SK-N-MC (cell line): Measurements from ENCODE around the gene RANBP3.
"Not testable (repeated sequence)": the region's sequence is repeated elsewhere in the genome, so short reads cannot be mapped to it uniquely, and the experiment has no call there.

Experiments used
- DNase-seq: peaks from one replicate; pipeline ENCODE4 v3.0.0-alpha.2; 2011; ENCODE audit warnings: low read depth, low spot score
- H3K27ac ChIP-seq: fragments of 200-600 bp; sonication (generic); 2 replicates; pipeline ENCODE4 v1.5.1; 2016; ENCODE audit warnings: mixed run types
- H3K36me3 ChIP-seq: fragments of 200-600 bp; sonication (generic); 2 replicates; pipeline ENCODE4 v1.6.1; 2017; ENCODE audit warnings: antibody characterized with exemption, low read length, mixed read lengths; ENCODE audit not compliant: insufficient read depth
- H3K4me3 ChIP-seq: fragments of 200-600 bp; sonication (generic); 2 replicates; pipeline ENCODE4 v1.5.1; 2016
- H3K9ac ChIP-seq: fragments of 200-600 bp; sonication (generic); 2 replicates; pipeline ENCODE4 v1.8.0; 2017; ENCODE audit warnings: mixed run types, mixed read lengths; ENCODE audit not compliant: insufficient read length
- H3K9me3 ChIP-seq: fragments of 200-600 bp; sonication (generic); 2 replicates; pipeline ENCODE4 v1.6.1; 2017; ENCODE audit warnings: low read depth, mild to moderate bottlenecking, antibody characterized with exemption, low read length, moderate library complexity, mixed read lengths
- EZH2 ChIP-seq: fragments of 200-600 bp; sonication (generic); IDR thresholded peaks from one replicate; pipeline ENCODE4 v1.6.1; 2017; ENCODE audit warnings: antibody characterized with exemption
- FOXP2 ChIP-seq: optimal IDR thresholded peaks from 2 replicates; pipeline ENCODE3; 2011; ENCODE audit warnings: mild to moderate bottlenecking, moderate library complexity; ENCODE audit not compliant: insufficient read depth; ENCODE audit errors: extremely low read length, control extremely low read depth
- POLR2AphosphoS5 ChIP-seq: IDR thresholded peaks from 2 replicates; pipeline ENCODE4 v1.6.1; 2012; ENCODE audit warnings: mild to moderate bottlenecking, low read depth, low read length, borderline replicate concordance

Gene RANBP3

DNA sequence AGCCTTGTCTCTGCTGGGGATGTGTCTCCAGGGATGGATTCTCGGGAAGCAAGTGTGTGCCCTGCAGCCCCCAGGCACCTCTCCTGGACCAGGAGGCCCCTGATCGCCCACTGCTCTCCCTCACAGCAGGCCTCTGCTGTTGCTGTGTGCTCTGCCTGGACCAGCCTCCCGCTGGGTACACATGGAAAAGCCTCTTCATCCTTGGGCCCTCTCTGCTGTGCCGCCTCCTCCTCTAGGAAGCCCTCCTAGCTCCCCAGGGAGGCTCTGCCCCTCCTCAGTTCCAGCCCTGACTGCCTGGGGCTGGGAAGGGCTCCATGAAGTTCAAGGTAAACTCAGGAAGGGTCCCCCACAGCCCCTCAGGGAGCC is 86.4 kb downstream of the RANBP3 start:
- DNase-seq = no peak
- TF ChIP-seq POLR2AphosphoS5 (no peak), EZH2 (no peak), FOXP2 (no peak)
- H3K27ac ChIP-seq = no peak overlapping the region
- H3K9ac ChIP-seq = no peak overlapping the region
- H3K36me3 ChIP-seq = no peaks in the 10 kb centered on the region; the same call in 1 of the 2 replicates
- H3K9me3 ChIP-seq = no peaks in the 10 kb centered on the region
- no peak overlapping the region for H3K4me3 ChIP-seq

DNA sequence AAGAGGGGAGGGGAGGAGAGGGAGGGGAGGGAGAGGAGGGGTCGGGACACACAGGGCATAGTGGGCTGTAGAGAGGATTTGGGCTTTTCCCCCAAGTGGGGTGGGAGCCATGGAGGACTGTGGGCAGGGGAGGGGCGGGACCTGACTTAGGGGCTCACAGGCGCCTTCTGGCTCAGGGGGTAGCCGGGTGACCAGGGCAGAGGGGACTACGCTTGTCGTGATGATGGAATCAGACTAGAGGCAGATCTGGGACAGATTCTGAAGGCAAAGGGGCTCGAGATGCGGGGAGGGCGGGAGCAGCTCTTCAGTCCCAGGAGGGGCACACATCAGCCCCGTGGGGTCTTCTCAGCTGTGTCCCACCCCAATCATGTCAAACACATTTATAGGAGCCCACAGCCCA is 87.8 kb downstream of the RANBP3 start:
- DNase-seq = no peak
- no peaks in the 10 kb centered on the region; the same call in 1 of the 2 replicates for H3K36me3 ChIP-seq
- no peak overlapping the region for H3K9ac ChIP-seq
- TF ChIP-seq FOXP2 (no peak), POLR2AphosphoS5 (no peak), EZH2 (no peak)
- H3K27ac ChIP-seq = no peak overlapping the region
- no peaks in the 10 kb centered on the region for H3K9me3 ChIP-seq
- H3K4me3 ChIP-seq = no peak overlapping the region

- TF ChIP-seq EZH2 (no peak), POLR2AphosphoS5 (no peak), FOXP2 (no peak)
- no peaks in the 10 kb centered on the region for H3K9me3 ChIP-seq
- H3K27ac ChIP-seq = no peak overlapping the region
- H3K4me3 ChIP-seq = no peak overlapping the region
- no peaks in the 10 kb centered on the region for H3K36me3 ChIP-seq
- no peak for DNase-seq
- no peak overlapping the region for H3K9ac ChIP-seq
Observed at GRCh38 chr19:5889288-5889971, 88.5 kb downstream of the RANBP3 start.

GRCh38 chr19:5884065-5884811 is 93.7 kb downstream of the RANBP3 start:
- H3K9ac ChIP-seq, H3K36me3 ChIP-seq, H3K27ac ChIP-seq, DNase-seq, H3K4me3 ChIP-seq, H3K9me3 ChIP-seq: not testable (repeated sequence)

DNA sequence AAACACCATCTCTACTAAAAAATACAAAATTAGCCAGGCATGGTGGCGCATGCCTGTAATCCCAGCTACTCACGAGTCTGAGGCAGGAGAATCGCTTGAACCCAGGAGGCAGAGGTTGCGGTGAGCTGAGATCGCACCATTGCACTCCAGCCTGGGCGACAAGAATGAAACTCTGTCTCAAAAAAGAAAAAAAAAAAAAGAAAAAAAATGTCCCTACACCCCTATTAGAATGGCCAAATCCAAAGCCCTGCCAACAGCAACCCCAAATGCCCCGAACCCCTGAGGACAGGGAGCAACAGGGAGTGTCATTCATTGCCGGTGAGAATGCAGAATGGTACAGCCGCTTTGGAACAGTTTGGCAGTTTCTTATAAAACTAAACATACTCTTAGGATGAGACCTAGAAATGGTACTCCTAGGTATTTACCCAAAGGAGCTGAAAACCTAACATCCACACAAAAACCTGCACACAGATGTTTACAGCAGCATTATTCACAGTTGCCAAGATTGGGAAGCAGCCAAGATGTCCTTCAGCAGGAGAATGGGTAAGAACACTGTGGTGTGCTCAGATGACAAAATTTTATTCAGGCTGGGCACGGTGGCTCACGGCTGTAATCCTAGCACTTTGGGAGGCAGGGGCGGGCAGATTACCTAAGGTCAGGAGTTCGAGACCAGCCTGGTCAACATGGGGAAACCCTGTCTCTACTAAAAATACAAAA is 94.6 kb downstream of the RANBP3 start:
- H3K9ac ChIP-seq, H3K9me3 ChIP-seq, DNase-seq, H3K36me3 ChIP-seq, H3K4me3 ChIP-seq, H3K27ac ChIP-seq: not testable (repeated sequence)

DNA sequence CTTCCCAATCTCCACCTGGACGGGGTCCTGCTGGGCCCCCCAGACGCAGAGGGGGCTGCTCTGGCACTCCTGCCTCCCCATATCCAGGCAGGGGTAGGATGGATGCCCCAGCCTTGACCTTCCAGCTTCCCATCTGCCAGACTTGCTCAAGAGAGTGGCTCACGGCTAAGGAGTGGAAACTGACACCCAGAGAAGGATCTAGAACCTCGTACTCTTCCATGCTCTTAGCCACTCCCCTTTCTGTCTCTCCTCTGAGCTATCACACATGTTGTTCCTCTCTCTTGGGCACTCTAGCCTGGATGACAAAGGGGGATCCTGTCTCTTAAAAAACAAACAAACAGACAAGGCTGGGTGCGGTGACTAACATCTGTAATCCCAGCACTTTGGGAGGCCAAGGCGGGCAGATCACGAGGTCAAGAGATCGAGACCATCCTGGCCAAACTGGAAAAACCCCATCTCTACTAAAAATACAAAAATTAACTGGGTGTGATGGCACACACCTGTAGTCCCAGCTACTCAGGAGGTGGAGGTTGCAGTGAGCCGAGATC is 95.4 kb downstream of the RANBP3 start:
- no peak for DNase-seq
- no peaks in the 10 kb centered on the region for H3K9me3 ChIP-seq
- H3K9ac ChIP-seq = no peak overlapping the region
- H3K27ac ChIP-seq = no peak overlapping the region
- H3K4me3 ChIP-seq = no peak overlapping the region
- H3K36me3 ChIP-seq = no peaks in the 10 kb centered on the region
- TF ChIP-seq FOXP2 = no peak
- no peak for TF ChIP-seq POLR2AphosphoS5
- TF ChIP-seq EZH2 = no peak

GRCh38 chr19:5881543-5882299 is 96.2 kb downstream of the RANBP3 start:
- no peak for DNase-seq
- Histone ChIP-seq H3K9me3 (no peaks in the 10 kb centered on the region), H3K4me3 (no peak overlapping the region), H3K27ac (no peak overlapping the region), H3K36me3 (no peaks in the 10 kb centered on the region), H3K9ac (no peak overlapping the region)
- TF ChIP-seq POLR2AphosphoS5 = no peak
- no peak for TF ChIP-seq EZH2
- no peak for TF ChIP-seq FOXP2

DNA sequence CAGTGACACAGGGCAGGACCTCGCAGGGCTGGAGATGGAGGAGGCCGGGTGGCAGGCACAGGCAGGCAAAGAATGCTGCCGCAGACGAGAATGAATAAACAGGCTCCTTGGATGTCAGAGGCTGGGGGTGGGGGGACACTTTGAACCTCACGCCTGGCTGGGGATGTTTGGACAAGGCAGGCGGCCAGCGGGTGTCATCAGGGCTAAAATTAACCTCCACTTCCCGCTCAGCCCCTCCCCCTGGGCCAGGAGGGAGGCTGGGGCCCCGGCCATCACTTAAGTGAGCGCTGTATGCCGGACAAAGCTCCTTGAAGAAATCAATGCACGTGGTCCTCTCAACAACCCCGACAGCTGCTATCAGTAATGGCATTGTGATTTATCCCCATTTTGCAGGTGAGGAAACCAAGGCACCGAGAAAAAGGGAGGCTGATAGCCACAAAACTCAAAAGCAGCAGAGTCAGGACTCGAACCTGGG is 97.3 kb downstream of the RANBP3 start:
- no peak for DNase-seq
- no peak for TF ChIP-seq POLR2AphosphoS5
- TF ChIP-seq FOXP2 = no peak
- no peak for TF ChIP-seq EZH2
- Histone ChIP-seq H3K9ac (no peak overlapping the region), H3K9me3 (no peaks in the 10 kb centered on the region), H3K27ac (no peak overlapping the region), H3K4me3 (no peak overlapping the region), H3K36me3 (no peaks in the 10 kb centered on the region)
